GM12878 (cell line): Measurements from ENCODE around the gene NGB. TPM values are rescaled to one million over a fixed set of nuclear protein-coding genes. Genes with fewer than 3 reads are reported as not detected.

Source experiments
- ATAC-seq: fragments of 200-7000 bp; cut with Tn5 transposase; 3 replicates; pipeline ENCODE4 v1.9.1; 2020; ENCODE audit warnings: mild to moderate bottlenecking, moderate library complexity
- BruUV-seq: library from RNA; stranded (reverse); fragments of 400-500 nt; replicated peaks from 2 replicates; lab custom pipeline; 2021; lab: Mats Ljungman, UMichigan
- CTCF ChIA-PET: fragments of 300-600 bp; sonication (Branson Sonifier 250); formaldehyde crosslinking; extraction: SDS; loops from one replicate; lab custom pipeline; 2021; ENCODE audit warnings: inconsistent platforms; lab: Yijun Ruan, JAX
- POLR2A ChIA-PET: fragments of 350-600 bp; formaldehyde crosslinking; extraction: SDS; loops from one replicate; lab custom pipeline; 2021; ENCODE audit warnings: inconsistent platforms; lab: Charles Lee
- RAD21 ChIA-PET: fragments of 300-600 bp; sonication (Branson Sonifier 250); formaldehyde crosslinking; loops from one replicate; lab custom pipeline; 2023; ENCODE audit warnings: antibody characterized with exemption; ENCODE audit not compliant: unreplicated experiment; lab: Charles Lee
- SMC1A ChIA-PET: fragments of 300-600 bp; sonication (Branson Sonifier 250); formaldehyde crosslinking; loops from one replicate; lab custom pipeline; 2023; ENCODE audit not compliant: unreplicated experiment, uncharacterized antibody; lab: Charles Lee
- DNase-seq: peaks from one replicate; pipeline ENCODE4 v3.0.0-alpha.2; 2011; ENCODE audit warnings: low read depth, low spot score
- FAIRE-seq: peaks from 3 replicates; lab custom pipeline; 2011; peaks lifted over from hg19 to GRCh38; lab: Jason Lieb, UNC
- H2AFZ ChIP-seq: 2 replicates; pipeline ENCODE4 v1.6.0; 2011; ENCODE audit warnings: low read depth, low read length, control low read depth; ENCODE audit not compliant: control insufficient read depth
- H3K27ac ChIP-seq: 2 replicates; pipeline ENCODE4 v1.5.1; 2011; ENCODE audit warnings: control low read depth; ENCODE audit not compliant: control insufficient read depth, insufficient read depth
- H3K27me3 ChIP-seq, 2 experiments: replicated peaks in 1 of 2; 2 replicates each; pipeline versions ENCODE4 v1.6.0 to v1.6.1; 2011; ENCODE audit warnings: low read length in 1 of 2; ENCODE audit not compliant: control insufficient read depth in 2 of 2, insufficient read depth in 2 of 2
- H3K36me3 ChIP-seq, 2 experiments: 2 replicates each; pipeline ENCODE4 v1.5.1; 2011; ENCODE audit warnings: low read length in 1 of 2; ENCODE audit not compliant: control insufficient read depth in 2 of 2, insufficient read depth in 2 of 2
- H3K4me1 ChIP-seq: 2 replicates; pipeline ENCODE4 v1.6.1; 2011; ENCODE audit warnings: mild to moderate bottlenecking, low read length, moderate library complexity, mixed read lengths; ENCODE audit not compliant: control insufficient read depth, insufficient read depth
- H3K4me2 ChIP-seq: 2 replicates; pipeline ENCODE4 v1.6.0; 2011; ENCODE audit warnings: control low read depth; ENCODE audit not compliant: control insufficient read depth, insufficient read depth
- H3K4me3 ChIP-seq: fragments of 200-600 bp; sonication (generic); 2 replicates; pipeline ENCODE4 v1.5.1; 2016
- H3K79me2 ChIP-seq: 2 replicates; pipeline ENCODE4 v1.6.0; 2011; ENCODE audit warnings: low read length; ENCODE audit not compliant: control insufficient read depth, insufficient read depth
- H3K9ac ChIP-seq: 2 replicates; pipeline ENCODE4 v1.8.0; 2011; ENCODE audit warnings: low read length, control low read depth, mixed read lengths; ENCODE audit not compliant: control insufficient read depth, insufficient read depth
- H3K9me3 ChIP-seq: replicated peaks from 3 replicates; pipeline ENCODE4 v1.5.1; 2011; ENCODE audit warnings: mild to moderate bottlenecking, low read length; ENCODE audit not compliant: control insufficient read depth, insufficient read depth
- H4K20me1 ChIP-seq: 2 replicates; pipeline ENCODE4 v1.6.0; 2011; ENCODE audit not compliant: control insufficient read depth, insufficient read depth
- EGR1 ChIP-seq, 2 experiments: IDR thresholded peaks; 1 replicate in 1 of 2; 2 replicates in 1 of 2; pipeline ENCODE4 v1.6.1; 2011 to 2012; ENCODE audit warnings: low read depth in 2 of 2, low read length in 2 of 2, borderline replicate concordance in 1 of 2, mild to moderate bottlenecking in 1 of 2, moderate library complexity in 1 of 2
- FOXK2 ChIP-seq: fragments of 450-650 bp; IDR thresholded peaks from 2 replicates; pipeline ENCODE4 v1.6.1; 2017; ENCODE audit warnings: mild to moderate bottlenecking, moderate library complexity
- MEF2A ChIP-seq: IDR thresholded peaks from 2 replicates; pipeline ENCODE4 v1.6.1; 2011; ENCODE audit warnings: low read depth, mild to moderate bottlenecking, low read length, moderate library complexity; ENCODE audit not compliant: insufficient read depth
- NFXL1 ChIP-seq: fragments of 450-650 bp; IDR thresholded peaks from 2 replicates; pipeline ENCODE4 v1.6.1; 2017; ENCODE audit warnings: antibody characterized with exemption, mild to moderate bottlenecking, borderline replicate concordance
- WGBS: methylation state at CpG from one replicate; pipeline ENCODE4 v1.1.6; 2016; ENCODE audit warnings: low lambda C conversion rate; ENCODE audit not compliant: insufficient replicate concordance, insufficient coverage; ENCODE audit errors: missing lambda C conversion rate; 5-methylcytosine and 5-hydroxymethylcytosine counted together
- in situ Hi-C: fragments of 300-500 bp; cut with MboI; formaldehyde crosslinking; loops from 9 replicates; pipeline ENCODE4 v1.14.3; 2018; ENCODE audit warnings: mixed read lengths
- intact Hi-C: fragments of 100-400 bp; cut with micrococcal nuclease; formaldehyde crosslinking; loops from one replicate; pipeline ENCODE4 v1.14.2; 2022; ENCODE audit not compliant: unreplicated experiment
- polyA plus RNA-seq, 11 experiments: library from polyadenylated mRNA; depleted of rRNA in 4 of 11; unstranded in 6 of 11; stranded (reverse) in 5 of 11; fragments of >200 nt; fragmentation: Nextera tagmentation in 4 of 11; fragmentation: Illumina TruSeq in 1 of 11; extraction: Ambion mirVana in 4 of 11; extraction: Trizol in 1 of 11; gene quantifications; 1 replicate in 1 of 11; 2 replicates in 10 of 11; pipeline versions ENCODE4 v1.2.1 to v1.2.3, GENCODE V29; 2011 to 2016; ENCODE audit warnings: inconsistent platforms in 2 of 11, missing spikeins in 2 of 11, low read depth in 1 of 11
- total RNA-seq, 4 experiments: library from RNA; depleted of rRNA in 3 of 4; stranded (reverse); fragments of >200 nt in 3 of 4; fragmentation: Illumina TruSeq in 1 of 4; extraction: Trizol in 1 of 4; gene quantifications; 2 replicates each; pipeline versions ENCODE4 v1.2.1 to v1.2.3, GENCODE V29; 2013 to 2021
- TF ChIP-seq, protein P1 (sequence below): fragments of 450-650 bp; IDR thresholded peaks from 2 replicates; pipeline ENCODE4 v1.6.1; 2017; ENCODE audit warnings: borderline replicate concordance

The NGB gene
- total and polyA plus RNA-seq, 10 of the 15 experiments (the other 5 are each of a cell fraction or from before 2014, with no cell fraction given) = 0.19 TPM; not detected in 9

DNA sequence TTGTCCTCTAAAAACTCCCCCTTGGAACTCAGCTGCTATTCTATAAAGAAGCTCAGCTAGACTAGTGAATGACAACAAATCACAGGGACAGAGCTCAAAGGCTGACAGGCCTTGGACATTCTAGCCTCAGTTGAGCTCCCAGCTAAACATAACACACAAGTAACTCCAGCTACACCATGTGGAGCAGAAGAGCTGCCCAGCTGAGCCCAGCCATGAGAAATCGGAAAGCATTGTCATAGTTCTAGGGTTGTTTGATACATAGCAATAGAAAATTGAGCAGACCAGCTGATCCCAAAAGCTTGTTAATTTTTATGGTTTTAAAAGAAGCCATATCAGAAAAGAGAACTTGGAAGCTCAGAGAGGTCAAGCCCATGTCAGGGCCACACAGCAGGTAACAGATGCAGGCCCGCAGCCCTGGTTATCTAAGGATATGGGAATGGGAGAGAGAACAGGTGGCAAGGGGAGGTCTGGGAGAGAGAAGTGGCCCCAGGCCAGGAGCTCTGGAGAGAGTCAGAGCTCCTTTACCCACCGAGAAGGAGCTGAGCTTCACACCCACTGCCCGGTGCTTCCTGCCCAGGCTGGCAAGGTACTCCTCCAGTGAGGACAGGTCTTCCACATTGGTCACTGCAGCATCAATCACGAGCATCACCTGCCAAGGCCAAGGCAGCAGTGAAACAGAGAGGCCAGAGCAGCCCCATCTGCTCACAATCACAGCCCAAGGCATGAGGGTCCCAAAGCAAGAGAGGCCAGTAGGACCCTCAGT, 2.9 kb downstream of the NGB start:
- 51% methylated on average over 5 of the region's 5 CpGs for WGBS
- Histone ChIP-seq H3K9ac (no peak overlapping the region), H3K27me3 (peaks cover 0 to 6% of the 10 kb centered on the region in 2 experiments; a peak in 3 of 4 replicates), H3K4me3 (no peak overlapping the region), H4K20me1 (no peaks in the 10 kb centered on the region), H3K79me2 (no peaks in the 10 kb centered on the region), H3K4me2 (no peak overlapping the region), H3K4me1 (no peaks in the 10 kb centered on the region), H2AFZ (no peak overlapping the region), H3K27ac (no peak overlapping the region), H3K36me3 (no peaks in the 10 kb centered on the region), H3K9me3 (no peaks in the 10 kb centered on the region)
- ATAC-seq (no peak), FAIRE-seq (no peak), DNase-seq (no peak)
- no TSS peak for BruUV-seq
- RAD21 ChIA-PET = no interaction called here
- SMC1A ChIA-PET = no interaction called here
- in situ Hi-C loops (no loop called here), intact Hi-C loops (no loop called here)
- POLR2A ChIA-PET = no interaction called here
- CTCF ChIA-PET = interaction anchor here (0.8 to 1.3 kb wide), 2 partner anchors 118 to 173 kb away, joined by 3 read pairs; no protein-coding TSS in a partner anchor
- no peak for TF ChIP-seq MEF2A
- no peak for TF ChIP-seq FOXK2
- TF ChIP-seq, protein P1, sequence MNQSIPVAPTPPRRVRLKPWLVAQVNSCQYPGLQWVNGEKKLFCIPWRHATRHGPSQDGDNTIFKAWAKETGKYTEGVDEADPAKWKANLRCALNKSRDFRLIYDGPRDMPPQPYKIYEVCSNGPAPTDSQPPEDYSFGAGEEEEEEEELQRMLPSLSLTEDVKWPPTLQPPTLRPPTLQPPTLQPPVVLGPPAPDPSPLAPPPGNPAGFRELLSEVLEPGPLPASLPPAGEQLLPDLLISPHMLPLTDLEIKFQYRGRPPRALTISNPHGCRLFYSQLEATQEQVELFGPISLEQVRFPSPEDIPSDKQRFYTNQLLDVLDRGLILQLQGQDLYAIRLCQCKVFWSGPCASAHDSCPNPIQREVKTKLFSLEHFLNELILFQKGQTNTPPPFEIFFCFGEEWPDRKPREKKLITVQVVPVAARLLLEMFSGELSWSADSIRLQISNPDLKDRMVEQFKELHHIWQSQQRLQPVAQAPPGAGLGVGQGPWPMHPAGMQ = no peak
- no peak for TF ChIP-seq EGR1 (IDR thresholded peaks at IDR 0.05; ENCODE audit: borderline replicate concordance in 1 of 2, low read depth in 2 of 2, low read length in 2 of 2)
- TF ChIP-seq NFXL1 = no peak
